Right hindlimb (tissue), 1 donor: ENCODE data around the gene KYAT1.

Source experiments
- DNase-seq: peaks from one replicate; pipeline ENCODE4 v3.0.0-alpha.2; 2018

KYAT1 gene

DNA sequence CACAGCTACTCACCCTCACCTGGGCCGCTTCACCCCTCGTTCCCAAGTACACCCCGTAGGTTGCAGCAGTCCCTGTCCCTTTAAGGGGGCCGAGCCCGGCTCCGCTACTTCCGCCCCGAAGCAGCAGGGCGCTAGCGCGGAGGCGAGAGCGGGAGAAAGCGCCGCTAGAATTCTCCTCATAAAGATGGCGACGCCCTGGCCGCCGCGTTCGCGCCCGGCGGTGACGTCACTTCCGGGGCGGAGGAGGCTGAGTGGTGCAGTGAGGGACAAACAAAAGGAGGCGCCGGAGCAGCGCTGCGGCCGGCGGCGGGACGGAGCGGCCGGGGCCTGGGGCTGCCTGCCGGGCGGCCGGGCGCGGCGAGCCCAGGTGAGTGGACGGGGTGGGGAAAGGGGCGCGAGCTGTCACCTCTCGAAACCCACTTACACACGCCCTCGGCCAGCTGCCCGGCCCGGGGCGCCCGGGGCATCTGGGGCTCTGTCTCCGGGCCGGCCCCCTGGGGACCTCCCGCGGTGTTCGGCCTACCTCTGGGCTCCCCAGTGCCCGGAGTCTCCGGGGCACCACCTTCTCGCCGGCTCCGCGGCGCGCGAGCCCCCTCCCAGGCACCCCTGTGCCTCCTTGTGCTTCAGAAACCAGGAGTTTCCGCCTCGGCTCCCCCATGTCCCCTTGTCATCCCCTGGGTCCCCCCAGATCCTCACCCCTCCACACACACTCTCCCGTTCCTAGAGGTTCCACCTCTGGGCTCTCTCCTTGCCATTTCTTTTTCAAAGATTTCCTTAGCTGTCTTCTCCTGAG, at the start of gene KYAT1, which contains the start of gene LRRC8A:
TSS of gene KYAT1 (minus strand) at position 67 of the 793 bp plus-strand sequence. CDS start 36,545 bp downstream, outside the sequence.
TSS of gene LRRC8A (plus strand) at position 250 of the 793 bp plus-strand sequence. CDS start 25,032 bp downstream, outside the sequence.
- DNase-seq = peak; percentile 99

GRCh38 chr9:128929560-128929959, 47.8 kb upstream of the KYAT1 start:
- DNase-seq = no peak

DNA sequence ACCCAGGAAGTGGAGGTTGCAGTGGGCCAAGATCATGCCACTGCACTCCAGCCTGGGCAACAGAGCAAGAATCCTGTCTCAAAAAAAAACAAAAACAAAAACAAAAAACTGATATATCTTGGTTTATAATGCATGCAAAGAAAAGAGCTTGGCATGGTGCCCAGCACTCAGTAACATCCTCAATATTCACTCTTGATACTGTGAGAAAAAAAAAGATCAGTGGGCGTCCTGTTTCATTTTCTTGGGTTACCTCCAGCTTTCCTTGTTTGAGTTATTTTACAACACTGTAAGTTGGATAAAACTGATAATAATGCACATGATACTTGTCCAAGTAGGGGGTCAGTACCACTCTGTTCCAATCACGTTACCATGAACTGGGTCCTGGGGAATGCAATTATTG, 46.9 kb upstream of the KYAT1 start:
- DNase-seq = no peak

DNA sequence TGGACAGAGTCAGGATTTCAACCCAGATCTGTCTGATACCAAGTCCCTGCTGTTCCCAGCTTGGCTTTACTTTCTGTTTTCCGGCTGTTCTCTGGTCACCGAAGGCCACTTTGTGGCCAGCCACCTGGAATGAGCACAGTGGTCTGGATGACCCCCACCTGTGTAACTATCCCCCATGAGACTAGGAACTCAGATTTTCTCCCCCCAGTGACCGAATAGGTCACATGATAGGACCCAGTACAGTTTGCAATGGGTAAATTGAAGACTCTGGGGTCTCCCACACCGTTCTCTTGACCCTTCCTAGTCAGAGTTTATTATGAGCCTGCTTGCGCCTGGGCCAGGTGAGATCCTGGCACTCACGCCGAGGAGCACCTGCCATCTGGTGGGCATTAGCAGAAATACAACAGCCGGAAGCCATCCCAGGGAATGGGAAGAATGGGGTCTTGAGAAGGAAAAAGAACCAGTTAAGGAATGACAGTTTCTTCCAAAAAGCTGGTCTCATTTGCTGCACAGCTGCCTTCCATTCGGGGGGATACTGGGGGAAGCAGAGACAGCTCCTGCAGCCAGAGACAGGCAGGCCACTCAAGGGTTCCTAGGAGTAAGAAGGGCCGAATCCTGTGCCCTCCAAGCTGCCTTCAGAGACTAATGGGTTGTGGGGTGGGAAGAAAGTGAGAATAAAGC, 46.1 kb upstream of the KYAT1 start:
- peak; percentile 57 for DNase-seq

GRCh38 chr9:128923493-128923883, 41.7 kb upstream of the KYAT1 start:
- DNase-seq = no peak

GRCh38 chr9:128921881-128922763, 40.4 kb upstream of the KYAT1 start:
- peak; percentile 85 for DNase-seq

GRCh38 chr9:128920381-128921058, 38.8 kb upstream of the KYAT1 start, which contains the start of gene PHYHD1:
TSS of gene PHYHD1 (plus strand) at chr9:128920982. CDS start at chr9:128922324, 1,342 bp downstream.
- peak; percentile 52 for DNase-seq

DNA sequence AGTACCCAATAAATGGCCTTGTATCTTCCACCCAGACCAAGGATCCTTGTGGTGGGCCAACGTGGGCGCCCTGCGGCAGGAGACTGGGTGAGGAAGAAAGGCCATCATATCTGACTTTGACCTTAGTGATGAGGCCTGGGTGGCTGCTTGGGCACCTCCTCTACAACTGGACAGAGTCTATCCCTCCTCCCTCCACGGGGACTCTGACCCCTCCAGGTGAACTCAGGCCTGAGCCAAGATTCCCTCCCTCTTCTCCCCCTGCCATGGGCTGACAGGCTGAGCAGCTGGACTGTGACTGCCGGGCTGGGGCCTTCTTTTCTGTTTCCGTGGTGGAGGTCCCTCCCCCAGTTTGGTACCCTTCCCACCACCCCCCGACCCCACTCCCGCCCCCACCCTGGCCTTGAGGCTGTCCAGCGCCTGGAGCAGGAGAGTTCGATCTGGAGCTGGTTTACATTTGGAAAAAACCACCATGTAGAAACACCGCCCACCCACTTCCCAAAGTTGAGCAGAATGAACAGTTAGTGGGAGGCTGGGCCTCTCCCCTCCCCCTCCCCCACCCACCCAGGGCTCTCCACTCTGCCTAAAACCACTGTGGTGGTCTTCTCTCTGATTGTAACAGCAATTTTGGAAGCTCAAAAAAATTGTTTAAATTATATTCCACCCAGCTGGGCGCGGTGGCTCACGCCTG, 37.8 kb upstream of the KYAT1 start:
- DNase-seq = no peak

DNA sequence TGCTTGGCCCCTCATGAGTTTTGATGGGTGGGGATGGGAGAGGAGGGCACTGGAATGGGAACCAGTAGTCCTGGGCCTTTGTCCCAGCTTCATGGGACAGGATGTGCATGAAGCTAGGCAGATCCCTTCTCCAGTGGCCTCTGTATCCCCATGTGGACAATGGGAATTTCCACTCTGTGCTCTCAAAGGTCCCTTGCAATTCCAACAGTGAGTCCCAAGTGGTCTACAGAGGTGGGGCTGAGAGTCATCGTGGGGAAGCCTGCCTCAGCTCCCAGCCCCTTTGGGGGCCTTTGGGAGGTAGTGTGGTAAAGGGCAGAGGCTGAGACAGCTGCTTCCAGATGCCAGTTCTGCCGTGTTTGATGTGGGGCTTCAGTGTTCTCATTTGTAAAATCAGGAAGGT, 37.2 kb upstream of the KYAT1 start:
- no peak for DNase-seq

DNA sequence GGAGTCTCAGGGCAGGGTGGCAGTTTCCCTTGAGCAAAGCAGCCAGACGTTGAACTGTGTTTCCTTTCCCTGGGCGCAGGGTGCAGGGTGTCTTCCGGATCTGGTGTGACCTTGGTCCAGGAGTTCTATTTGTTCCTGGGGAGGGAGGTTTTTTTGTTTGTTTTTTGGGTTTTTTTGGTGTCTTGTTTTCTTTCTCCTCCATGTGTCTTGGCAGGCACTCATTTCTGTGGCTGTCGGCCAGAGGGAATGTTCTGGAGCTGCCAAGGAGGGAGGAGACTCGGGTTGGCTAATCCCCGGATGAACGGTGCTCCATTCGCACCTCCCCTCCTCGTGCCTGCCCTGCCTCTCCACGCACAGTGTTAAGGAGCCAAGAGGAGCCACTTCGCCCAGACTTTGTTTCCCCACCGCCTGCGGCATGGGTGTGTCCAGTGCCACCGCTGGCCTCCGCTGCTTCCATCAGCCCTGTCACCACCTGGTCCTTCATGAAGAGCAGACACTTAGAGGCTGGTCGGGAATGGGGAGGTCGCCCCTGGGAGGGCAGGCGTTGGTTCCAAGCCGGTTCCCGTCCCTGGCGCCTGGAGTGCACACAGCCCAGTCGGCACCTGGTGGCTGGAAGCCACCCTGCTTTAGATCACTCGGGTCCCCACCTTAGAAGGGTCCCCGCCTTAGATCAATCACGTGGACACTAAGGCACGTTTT, 35.5 kb upstream of the KYAT1 start:
- DNase-seq = peak; percentile 86

DNA sequence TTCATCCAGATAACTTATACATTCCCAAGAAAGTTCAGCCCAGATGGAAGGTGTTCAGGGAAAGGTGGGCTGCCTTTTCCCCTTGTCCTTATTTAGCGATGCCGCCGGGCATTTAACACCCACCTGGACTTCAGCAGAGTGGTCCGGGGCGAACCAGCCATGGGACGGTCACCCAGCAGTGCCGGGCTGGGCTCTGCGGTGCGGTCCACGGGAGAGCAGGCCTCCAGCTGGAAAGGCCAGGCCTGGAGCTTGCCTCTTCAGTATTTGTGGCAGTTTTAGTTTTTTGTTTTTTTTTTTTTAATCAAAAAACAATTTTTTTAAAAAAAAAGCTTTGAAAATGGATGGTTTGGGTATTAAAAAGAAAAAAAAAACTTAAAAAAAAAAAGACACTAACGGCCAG, 35.0 kb upstream of the KYAT1 start:
- no peak for DNase-seq

DNA sequence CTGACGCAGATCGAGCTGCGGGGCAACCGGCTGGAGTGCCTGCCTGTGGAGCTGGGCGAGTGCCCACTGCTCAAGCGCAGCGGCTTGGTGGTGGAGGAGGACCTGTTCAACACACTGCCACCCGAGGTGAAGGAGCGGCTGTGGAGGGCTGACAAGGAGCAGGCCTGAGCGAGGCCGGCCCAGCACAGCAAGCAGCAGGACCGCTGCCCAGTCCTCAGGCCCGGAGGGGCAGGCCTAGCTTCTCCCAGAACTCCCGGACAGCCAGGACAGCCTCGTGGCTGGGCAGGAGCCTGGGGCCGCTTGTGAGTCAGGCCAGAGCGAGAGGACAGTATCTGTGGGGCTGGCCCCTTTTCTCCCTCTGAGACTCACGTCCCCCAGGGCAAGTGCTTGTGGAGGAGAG, 34.5 kb upstream of the KYAT1 start:
- no peak for DNase-seq

- DNase-seq = no peak
Observed at GRCh38 chr9:128913995-128914772, 32.4 kb upstream of the KYAT1 start.

GRCh38 chr9:128913048-128913900, 31.5 kb upstream of the KYAT1 start:
- no peak for DNase-seq

DNA sequence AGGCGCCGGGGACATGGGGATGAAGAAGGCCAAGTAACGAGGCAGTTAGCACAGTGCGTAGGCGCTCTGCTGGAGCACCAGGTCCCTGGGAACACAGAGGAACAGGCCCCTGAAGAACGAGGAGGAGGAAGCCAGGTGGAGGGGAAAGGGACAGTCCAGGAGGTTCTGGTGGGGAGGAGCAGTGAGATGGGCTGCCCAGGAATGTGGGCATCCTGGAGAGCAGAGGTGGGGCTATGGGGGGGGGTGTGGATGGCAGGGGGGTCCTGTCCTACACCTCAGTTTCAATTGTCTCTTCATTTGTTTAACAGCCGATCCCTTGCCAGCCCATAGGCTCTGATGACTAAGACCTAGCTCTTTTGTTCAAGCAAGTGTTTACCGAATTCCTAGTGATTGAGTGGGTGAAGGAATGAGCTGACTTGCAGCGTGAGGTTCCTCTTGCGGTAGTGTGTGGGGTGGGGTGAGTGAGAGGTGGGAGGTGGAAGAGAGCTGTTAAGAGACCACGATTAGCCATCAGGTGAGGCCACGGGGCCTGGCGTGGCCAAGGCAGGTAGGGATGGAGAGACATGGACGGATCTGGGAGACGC, 30.6 kb upstream of the KYAT1 start:
- no peak for DNase-seq

GRCh38 chr9:128911529-128912035, 29.8 kb upstream of the KYAT1 start:
- peak; percentile 75 for DNase-seq

GRCh38 chr9:128910906-128911305, 29.2 kb upstream of the KYAT1 start:
- DNase-seq = no peak

GRCh38 chr9:128909859-128910258, 28.1 kb upstream of the KYAT1 start:
- DNase-seq = no peak

DNA sequence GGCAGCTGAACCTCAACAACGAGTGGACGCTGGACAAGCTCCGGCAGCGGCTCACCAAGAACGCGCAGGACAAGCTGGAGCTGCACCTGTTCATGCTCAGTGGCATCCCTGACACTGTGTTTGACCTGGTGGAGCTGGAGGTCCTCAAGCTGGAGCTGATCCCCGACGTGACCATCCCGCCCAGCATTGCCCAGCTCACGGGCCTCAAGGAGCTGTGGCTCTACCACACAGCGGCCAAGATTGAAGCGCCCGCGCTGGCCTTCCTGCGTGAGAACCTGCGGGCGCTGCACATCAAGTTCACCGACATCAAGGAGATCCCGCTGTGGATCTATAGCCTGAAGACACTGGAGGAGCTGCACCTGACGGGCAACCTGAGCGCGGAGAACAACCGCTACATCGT, 26.6 kb upstream of the KYAT1 start:
- no peak for DNase-seq
